HL-60 (cell line): ENCODE results near the gene ITGA5.

Source experiments
- DNase-seq, 2 experiments: peaks; one replicate each; pipeline ENCODE4 v3.0.0-alpha.2; 2010 to 2020; ENCODE audit warnings: low read depth in 1 of 2, low spot score in 1 of 2
- H3K27ac ChIP-seq: fragments of 250-450 bp; sonication (Bioruptor Pico); replicated peaks from 2 replicates; pipeline ENCODE4 v1.5.1; 2020; ENCODE audit warnings: mild to moderate bottlenecking, moderate library complexity
- H3K27me3 ChIP-seq: fragments of 250-450 bp; sonication (Bioruptor Pico); 2 replicates; pipeline ENCODE4 v1.5.1; 2021; ENCODE audit warnings: mild to moderate bottlenecking, moderate library complexity; ENCODE audit not compliant: insufficient read depth, poor library complexity, severe bottlenecking
- H3K4me3 ChIP-seq: replicated peaks from 2 replicates; pipeline ENCODE4 v1.5.1; 2011; ENCODE audit warnings: mild to moderate bottlenecking, control low read depth, low read length; ENCODE audit not compliant: insufficient read depth
- CTCF ChIP-seq: IDR thresholded peaks from one replicate; pipeline ENCODE4 v1.5.1; 2011; ENCODE audit warnings: low read length, control low read depth, inconsistent platforms; ENCODE audit not compliant: insufficient read depth
- GABPA ChIP-seq: IDR thresholded peaks from 2 replicates; pipeline ENCODE4 v1.6.1; 2012; ENCODE audit warnings: low read depth
- POLR2AphosphoS5 ChIP-seq: IDR thresholded peaks from 2 replicates; pipeline ENCODE4 v1.6.1; 2012; ENCODE audit warnings: low read depth
- REST ChIP-seq: IDR thresholded peaks from 2 replicates; pipeline ENCODE4 v1.6.1; 2012; ENCODE audit warnings: low read depth; ENCODE audit not compliant: insufficient replicate concordance
- SPI1 ChIP-seq: IDR thresholded peaks from 2 replicates; pipeline ENCODE4 v1.6.1; 2012; ENCODE audit warnings: low read depth, mild to moderate bottlenecking, borderline replicate concordance

ITGA5 gene

DNA sequence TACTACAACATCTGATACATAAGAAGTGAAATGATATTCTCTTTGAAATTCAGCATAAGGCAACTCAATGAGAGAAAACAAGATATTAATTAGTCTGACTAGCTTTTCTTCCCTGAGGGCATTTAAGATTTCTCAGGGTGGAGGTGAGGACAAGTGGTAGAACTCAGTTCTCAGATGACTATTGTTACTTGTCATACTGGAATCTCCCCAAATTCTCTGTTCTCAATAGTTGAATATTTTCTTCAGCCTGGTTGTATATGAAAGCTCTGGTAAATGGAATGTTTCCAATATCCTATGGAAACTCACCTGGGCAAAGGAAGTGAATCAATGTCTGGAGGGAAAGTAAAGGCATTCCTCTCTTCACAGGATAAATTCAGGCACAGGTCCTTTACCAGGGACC lies 18.2 kb upstream of the ITGA5 start:
- Histone ChIP-seq H3K4me3 (no peak overlapping the region), H3K27me3 (no peaks in the 10 kb centered on the region), H3K27ac (no peak overlapping the region)
- no peak for DNase-seq
- TF ChIP-seq GABPA = no peak
- TF ChIP-seq SPI1 = no peak
- TF ChIP-seq POLR2AphosphoS5 = no peak
- TF ChIP-seq REST = no peak
- no peak for TF ChIP-seq CTCF

DNA sequence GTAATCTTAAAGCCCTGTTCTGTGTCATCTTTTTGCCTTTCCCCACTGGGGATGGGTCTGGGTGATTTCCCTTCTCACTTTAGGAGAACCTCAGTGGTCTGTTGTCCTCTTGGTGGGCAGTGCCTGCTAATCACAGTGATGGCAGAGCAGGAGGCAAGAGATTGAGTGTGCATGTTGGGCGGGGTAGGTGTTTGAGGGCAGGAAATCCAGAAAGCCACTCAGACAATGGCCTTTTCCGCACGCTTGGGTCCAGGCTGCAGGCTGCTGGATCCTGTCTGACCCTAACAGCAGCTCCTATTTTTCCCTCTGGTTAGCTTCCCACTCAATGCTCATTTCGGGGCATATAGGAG lies 13.7 kb upstream of the ITGA5 start:
- TF ChIP-seq POLR2AphosphoS5 (no peak), CTCF (no peak), SPI1 (no peak), REST (no peak)
- H3K4me3 ChIP-seq = no peak overlapping the region
- no peaks in the 10 kb centered on the region for H3K27me3 ChIP-seq
- H3K27ac ChIP-seq = no peak overlapping the region
- no peak for DNase-seq

- Histone ChIP-seq H3K27me3 (no peaks in the 10 kb centered on the region), H3K27ac (no peak overlapping the region), H3K4me3 (no peak overlapping the region)
- DNase-seq = no peak
- TF ChIP-seq SPI1 (no peak), POLR2AphosphoS5 (no peak), CTCF (no peak), REST (no peak), GABPA (no peak)
Observed at GRCh38 chr12:54431911-54432814, 13.1 kb upstream of the ITGA5 start.
